VCaP (cell line): ENCODE data around the gene ZNF681.

Source experiments
- H3K27ac ChIP-seq: fragments of 450-650 bp; 2 replicates; pipeline ENCODE4 v1.5.1; 2017
- TF ChIP-seq, protein P1 (sequence below): fragments of 450-650 bp; conservative IDR thresholded peaks from 2 replicates; pipeline ENCODE4 v1.5.1; 2017; ENCODE audit warnings: mild to moderate bottlenecking, moderate library complexity

ZNF681 gene

DNA sequence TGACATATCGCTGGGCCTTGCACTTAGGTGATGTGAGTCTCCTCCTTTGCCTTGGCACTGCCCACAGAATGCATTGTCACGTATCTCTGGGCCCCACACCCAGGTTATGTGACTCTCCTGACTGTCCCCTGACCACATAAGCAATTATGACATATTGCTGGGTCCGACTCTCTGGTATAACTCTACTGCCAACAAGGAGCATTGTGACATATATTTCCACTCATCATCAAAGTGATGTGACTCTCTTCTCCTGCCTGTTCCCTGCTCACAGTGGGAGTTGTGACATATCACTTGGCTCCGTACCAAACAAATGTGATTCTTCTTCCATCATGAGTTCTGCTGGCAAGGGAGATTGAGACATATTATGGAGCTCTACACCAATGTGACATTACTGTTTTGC is 15.4 kb upstream of the ZNF681 start:
- TF ChIP-seq, protein P1, sequence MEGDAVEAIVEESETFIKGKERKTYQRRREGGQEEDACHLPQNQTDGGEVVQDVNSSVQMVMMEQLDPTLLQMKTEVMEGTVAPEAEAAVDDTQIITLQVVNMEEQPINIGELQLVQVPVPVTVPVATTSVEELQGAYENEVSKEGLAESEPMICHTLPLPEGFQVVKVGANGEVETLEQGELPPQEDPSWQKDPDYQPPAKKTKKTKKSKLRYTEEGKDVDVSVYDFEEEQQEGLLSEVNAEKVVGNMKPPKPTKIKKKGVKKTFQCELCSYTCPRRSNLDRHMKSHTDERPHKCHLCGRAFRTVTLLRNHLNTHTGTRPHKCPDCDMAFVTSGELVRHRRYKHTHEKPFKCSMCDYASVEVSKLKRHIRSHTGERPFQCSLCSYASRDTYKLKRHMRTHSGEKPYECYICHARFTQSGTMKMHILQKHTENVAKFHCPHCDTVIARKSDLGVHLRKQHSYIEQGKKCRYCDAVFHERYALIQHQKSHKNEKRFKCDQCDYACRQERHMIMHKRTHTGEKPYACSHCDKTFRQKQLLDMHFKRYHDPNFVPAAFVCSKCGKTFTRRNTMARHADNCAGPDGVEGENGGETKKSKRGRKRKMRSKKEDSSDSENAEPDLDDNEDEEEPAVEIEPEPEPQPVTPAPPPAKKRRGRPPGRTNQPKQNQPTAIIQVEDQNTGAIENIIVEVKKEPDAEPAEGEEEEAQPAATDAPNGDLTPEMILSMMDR, result no peak
- H3K27ac ChIP-seq, result no peak overlapping the region

DNA sequence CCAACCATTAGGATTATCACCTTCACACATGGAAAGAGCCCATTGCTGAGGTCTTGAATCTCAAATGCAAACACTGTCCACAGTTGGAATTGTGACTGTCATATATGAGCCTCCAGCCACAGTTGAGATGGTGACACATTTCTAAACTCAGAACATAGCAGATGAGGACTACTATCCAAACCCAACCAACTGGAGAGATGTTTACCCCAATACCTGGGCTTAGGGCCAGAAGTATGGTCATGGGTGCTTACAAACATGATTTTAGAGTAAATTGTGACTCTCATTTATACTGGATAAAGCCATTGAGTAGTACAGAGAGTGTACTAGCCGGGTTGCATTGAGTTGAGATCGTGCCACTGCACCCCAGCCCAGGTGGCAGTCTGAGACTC is 14.0 kb upstream of the ZNF681 start:
- no peak overlapping the region for H3K27ac ChIP-seq
- TF ChIP-seq, protein P1, result no peak

DNA sequence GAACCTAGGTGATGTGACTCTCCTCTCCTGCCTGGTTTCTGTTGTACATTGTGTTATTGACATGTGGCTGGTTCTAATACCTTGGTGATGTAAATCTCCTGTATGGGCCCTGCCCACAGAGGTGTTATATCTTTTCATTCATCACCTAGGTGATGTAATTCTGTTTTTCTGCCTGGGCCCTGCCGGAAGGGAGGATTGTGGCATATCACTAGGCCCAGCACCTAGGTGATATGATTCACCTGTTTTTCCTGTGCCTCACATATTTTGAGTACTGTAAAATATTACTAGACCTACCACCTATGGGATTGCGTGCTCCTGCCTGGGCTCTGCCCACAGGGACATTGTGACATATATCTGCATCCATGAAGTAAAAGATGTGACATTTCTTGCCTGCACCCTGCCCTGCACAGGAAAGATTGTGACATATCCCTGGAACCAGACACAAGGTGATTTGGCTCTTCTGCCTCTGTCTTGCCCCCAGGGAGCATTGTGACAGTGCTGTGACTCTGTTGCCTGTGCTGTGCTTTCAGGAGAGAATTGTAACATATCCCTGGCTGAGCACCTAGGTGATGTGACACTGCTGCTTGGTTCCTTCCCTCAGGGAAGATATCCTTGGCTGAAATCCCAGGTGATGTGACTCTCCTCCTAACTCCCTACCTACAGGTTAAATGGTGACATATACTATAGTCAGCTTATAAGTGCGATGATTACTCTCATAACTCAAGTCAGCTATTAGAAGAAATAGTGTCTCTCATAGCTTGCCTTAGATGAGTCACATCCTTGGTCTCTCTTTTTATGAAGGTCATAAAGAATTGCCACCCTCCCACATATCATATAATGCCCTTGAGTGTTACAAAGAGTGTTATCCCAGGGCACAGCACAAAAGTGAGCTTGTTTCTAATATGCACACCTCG is 13.3 kb upstream of the ZNF681 start:
- no peak overlapping the region for H3K27ac ChIP-seq
- TF ChIP-seq, protein P1, result no peak

DNA sequence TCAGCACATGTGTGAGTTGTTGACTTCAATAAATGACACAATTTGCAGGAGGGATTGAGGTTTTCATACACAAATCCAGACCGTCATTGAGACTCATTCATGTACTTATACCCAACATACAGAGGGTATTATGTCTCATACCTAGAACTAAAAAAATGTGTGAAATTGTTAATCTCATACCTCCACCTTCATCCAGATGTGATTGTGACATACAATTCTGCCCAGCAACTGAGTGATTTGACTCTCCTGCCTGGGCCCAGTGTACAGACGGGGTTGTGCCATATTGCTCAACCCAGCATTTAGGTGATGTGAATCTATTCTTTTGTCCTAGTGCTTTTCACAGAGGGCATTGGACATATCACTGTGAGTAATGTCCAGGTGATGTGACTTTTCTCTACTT is 12.6 kb upstream of the ZNF681 start:
- TF ChIP-seq, protein P1, result no peak
- H3K27ac ChIP-seq, result no peak overlapping the region

DNA sequence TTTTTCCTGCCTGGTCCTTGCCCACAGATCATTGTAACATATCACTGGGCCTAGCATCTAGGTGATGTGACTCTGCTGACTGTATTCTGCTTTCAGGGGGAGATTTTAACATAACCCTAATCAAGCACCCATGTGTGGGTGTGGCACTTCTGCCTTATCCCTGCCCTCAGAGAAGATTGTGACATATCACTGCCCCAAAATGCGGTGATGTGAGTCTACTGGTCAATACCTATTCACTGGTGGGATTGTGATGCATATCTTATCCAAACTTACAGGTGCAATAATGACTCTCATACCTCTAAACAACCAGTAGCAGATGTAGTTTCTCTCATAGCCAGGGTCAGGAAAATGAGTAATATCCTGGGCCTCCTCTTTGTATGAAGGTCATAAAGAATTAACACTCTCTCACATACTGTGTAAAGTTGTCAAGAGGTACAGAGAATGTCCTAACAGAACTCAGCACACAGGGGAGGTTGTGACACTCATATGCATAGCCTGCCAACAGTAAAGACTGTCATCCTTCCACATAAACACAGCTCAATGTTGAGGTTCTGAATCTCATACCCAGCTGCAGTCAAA is 12.1 kb upstream of the ZNF681 start:
- TF ChIP-seq, protein P1, result no peak
- no peak overlapping the region for H3K27ac ChIP-seq

DNA sequence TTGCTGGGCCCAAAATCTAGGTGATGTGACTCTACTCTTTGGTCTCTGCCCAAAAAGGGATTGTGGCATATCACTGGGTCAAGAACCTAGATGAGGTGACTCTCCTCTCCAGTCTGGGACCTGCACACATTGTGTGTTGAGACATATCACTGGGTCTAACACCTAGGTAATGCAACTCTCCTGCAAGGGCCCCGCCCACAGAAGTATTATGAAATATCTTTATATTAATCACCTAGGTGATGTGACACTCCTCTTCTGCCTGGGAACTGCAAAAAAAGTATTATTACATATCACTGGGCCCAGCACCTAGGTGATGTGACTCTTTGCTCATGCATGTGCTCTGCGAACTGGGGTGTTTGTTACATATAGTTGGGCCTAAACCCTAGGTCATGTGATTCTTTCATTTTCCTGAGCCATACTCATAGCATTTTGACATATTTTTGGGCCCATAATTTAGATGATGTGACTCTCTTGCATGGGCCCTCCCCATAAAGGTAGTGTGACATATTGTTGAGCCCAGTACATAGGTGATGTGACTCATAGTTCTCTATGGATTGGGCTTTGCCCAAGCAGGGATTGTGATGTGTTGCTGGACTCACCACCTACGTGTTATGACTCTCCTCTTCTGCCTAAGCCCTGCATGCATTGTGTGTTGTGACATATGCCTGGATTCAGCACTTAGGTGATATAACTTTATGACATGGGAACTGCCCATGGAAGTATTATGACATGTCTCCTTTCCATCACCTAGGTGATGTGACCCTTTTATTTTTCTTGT is 11.2 kb upstream of the ZNF681 start:
- no peak overlapping the region for H3K27ac ChIP-seq
- TF ChIP-seq, protein P1, result no peak

DNA sequence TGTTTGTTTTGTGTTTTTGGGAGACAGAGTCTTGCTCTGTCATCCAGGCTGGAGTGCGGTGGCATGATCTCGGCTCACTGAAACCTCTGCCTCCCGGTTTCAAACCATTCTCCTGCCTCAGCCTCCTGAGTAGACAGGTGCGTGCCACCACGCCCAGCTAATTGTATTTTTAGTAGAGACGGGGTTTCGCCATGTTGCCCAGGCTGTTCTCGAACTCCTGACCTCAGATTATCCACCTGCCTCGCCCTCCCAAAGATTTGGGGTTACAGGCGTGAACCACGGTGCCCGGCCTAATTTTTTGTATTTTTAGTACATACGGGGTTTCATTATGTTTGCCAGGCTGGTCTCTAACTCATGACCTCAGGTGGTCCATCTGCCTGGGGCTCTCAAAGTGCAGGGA is 8.3 kb upstream of the ZNF681 start:
- H3K27ac ChIP-seq, result no peak overlapping the region
- TF ChIP-seq, protein P1, result no peak
